ENCODE data around the gene NR4A1. TPM values are rescaled to one million over a fixed set of nuclear protein-coding genes. Genes with fewer than 3 reads are reported as not detected.

Gene NR4A1
- total RNA-seq, 1 donor from 2014 or later: 67.0 TPM

DNA sequence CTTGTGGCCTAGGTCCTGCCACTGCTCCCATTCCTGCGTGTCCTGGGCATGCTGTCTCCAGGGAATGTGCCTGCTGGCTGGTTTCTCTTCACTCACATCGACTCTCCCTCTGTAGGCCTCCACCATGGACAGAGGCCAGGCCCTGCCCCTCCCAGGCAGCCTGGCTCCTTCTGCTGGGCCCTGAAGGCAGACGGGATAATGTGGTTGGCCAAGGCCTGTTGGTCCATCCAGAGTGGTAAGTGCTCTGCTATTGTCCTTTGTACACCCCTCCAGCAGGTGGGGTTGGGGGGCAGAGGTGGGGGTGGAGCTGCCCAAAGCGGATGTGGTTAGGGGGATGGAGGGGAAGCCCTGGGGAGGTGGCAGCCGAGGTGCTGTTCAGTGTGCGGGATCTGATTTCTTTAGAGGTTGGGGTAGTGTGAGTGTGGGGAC is 9.5 kb upstream of the NR4A1 start:
- no peak for DNase-seq
- no peak for ATAC-seq
- Histone ChIP-seq H3K9me3 (no peaks in the 10 kb centered on the region), H3K27ac (no peak overlapping the region), H3K36me3 (no peaks in the 10 kb centered on the region), H3K4me1 (peaks cover 44% of the 10 kb centered on the region), H3K4me3 (no peak overlapping the region), H3K27me3 (no peaks in the 10 kb centered on the region)
- intact Hi-C loops (cut with DNase I): no loop called here
- TF ChIP-seq, protein P1, sequence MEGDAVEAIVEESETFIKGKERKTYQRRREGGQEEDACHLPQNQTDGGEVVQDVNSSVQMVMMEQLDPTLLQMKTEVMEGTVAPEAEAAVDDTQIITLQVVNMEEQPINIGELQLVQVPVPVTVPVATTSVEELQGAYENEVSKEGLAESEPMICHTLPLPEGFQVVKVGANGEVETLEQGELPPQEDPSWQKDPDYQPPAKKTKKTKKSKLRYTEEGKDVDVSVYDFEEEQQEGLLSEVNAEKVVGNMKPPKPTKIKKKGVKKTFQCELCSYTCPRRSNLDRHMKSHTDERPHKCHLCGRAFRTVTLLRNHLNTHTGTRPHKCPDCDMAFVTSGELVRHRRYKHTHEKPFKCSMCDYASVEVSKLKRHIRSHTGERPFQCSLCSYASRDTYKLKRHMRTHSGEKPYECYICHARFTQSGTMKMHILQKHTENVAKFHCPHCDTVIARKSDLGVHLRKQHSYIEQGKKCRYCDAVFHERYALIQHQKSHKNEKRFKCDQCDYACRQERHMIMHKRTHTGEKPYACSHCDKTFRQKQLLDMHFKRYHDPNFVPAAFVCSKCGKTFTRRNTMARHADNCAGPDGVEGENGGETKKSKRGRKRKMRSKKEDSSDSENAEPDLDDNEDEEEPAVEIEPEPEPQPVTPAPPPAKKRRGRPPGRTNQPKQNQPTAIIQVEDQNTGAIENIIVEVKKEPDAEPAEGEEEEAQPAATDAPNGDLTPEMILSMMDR (IDR thresholded peaks at IDR 0.05): no peak

DNA sequence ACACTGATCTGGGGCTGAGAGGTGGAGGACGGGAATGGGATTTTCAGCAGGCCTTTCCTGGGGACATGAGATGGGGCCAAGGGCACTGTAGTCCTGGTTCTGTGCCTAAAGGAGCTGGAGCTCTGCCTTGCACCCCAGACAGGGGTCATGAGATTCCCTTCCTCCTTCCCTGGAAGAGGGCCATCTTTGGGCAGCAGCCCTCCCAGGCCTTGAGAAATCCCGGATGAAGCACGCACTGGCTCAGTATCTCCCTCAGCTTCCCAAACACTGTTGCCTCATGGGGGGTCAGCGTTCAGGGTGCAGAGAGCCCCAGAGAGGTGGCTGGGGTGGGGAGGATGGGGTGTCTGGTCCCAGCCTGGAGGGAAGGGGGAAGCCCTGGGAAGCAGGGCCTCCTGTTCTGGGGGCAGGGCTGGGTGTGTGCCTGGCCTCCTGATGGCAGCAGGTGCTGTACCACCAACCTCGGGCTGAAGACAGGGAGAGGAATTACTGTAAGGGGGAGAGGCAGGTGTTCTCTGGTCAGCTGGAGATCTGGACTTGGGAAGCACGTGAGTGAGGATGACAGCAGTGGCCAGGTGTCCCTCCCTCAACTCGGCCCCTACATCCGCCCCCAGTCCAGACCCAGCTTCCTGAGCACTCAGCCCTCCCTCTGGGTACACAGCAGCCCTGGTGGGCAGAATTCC is 8.4 kb upstream of the NR4A1 start:
- TF ChIP-seq, protein P1 (IDR thresholded peaks at IDR 0.05): no peak
- no peaks in the 10 kb centered on the region for H3K36me3 ChIP-seq
- no peak for DNase-seq
- no peaks in the 10 kb centered on the region for H3K27me3 ChIP-seq
- H3K9me3 ChIP-seq: no peaks in the 10 kb centered on the region
- no peak for ATAC-seq
- no peak overlapping the region for H3K4me3 ChIP-seq
- intact Hi-C loops (cut with DNase I): no loop called here
- peaks cover 50% of the 10 kb centered on the region for H3K4me1 ChIP-seq
- H3K27ac ChIP-seq: peak overlapping the region; percentile 78

DNA sequence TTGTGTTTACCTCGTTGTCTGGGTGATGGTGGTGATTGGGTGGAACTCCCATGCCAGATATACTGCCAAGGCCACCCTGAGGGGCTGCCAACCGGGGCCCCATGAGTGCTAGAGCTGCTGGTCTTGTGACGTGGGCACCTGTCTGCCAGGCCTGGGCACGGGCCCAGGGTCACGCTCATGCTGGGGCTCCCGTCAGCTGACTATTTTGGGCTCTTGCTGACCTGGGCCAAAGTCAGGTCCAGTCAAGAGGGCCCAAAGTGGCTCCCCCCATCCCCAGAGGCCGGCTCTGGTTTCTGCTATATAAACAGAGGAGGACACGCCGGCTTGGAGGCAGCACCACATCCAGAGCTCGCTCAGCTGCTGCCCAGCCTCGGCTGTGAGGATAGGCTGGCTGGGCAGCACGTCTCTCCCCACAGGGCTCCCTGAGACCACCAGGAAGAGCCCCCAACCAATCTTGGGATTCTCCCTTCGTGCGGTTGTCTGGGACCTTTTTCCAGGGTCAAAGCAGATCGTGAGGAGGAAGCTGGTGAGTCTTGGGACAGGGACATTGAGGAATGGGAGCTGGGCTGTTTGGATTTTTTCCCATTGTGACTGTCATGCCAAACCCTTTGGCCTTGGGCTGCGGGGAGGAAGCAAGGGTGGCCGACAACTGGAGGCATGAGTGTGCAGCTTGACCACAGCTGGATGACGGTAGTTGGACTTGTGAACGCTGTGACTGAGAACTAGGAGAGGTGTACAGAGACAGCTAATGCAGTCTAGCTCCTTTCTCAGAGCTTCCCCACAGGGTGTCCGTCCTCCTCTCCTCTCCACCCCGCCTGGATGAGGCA is 7.6 kb upstream of the NR4A1 start:
- DNase-seq: no peak
- Histone ChIP-seq H3K36me3 (no peaks in the 10 kb centered on the region), H3K27ac (peak overlapping the region; percentile 78), H3K9me3 (no peaks in the 10 kb centered on the region), H3K4me3 (no peak overlapping the region), H3K4me1 (peaks cover 47% of the 10 kb centered on the region), H3K27me3 (no peaks in the 10 kb centered on the region)
- TF ChIP-seq, protein P1 (IDR thresholded peaks at IDR 0.05): no peak
- intact Hi-C loops (cut with DNase I): no loop called here
- no peak for ATAC-seq

DNA sequence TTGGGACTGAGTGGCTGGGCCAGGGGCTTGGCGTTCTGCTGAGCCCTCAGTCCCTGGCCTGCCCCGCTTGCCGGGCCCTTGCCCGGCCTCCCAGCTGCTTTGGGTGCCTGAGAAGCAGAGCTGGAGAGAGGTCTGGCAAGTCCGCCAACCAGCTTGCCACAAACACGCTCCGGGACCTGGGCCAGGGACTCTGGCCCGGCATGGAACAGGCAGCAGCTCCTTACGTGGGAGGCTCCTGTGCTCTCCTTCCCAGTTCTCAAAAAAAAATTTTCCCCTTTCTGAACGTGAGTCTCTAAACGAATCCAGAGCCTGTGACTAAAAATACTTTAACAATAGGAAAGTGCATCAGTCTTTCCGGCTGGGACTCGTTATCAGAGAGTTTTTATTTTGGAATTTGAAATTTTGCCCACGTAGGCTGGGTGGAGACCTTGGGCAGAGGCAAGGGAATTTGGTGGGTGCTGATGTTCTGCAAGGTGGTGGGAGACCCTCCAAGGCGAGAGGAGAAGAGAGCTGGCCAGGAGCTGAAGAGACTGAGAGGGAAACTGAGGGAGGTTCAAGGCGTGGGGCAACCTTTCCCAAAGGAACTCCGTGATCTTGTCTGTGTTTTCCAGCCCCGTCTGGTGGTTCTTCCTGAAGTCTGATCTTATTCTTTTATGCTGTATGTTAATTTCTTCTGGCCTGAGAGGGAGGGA is 6.8 kb upstream of the NR4A1 start:
- ATAC-seq: peak; percentile 59
- TF ChIP-seq, protein P1 (IDR thresholded peaks at IDR 0.05): no peak

DNA sequence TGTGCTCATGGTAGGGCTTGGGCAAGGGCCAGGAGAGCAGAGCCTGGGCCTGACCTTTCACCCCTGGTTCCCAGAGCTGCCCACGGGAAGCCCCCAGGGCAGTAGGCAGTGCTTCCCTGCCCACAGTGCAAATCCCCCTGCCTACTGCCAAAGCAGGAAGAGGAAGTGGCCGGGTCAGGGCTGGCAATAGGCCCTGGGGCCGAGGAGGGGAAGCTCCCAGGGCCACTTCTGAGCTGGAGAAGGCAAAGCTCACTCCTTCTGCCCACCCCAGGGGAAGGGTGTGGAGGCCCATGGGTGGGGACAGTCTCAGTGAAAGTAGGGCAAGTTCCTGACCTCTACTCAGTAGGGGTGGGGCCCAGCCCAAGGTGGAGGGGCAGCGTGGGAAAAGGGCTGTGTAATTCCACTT is 5.4 kb upstream of the NR4A1 start:
- peak; percentile 68 for ATAC-seq
- intact Hi-C loops (cut with DNase I): no loop called here
- peaks cover 56% of the 10 kb centered on the region for H3K4me1 ChIP-seq
- H3K27me3 ChIP-seq: no peaks in the 10 kb centered on the region
- TF ChIP-seq, protein P1 (IDR thresholded peaks at IDR 0.05): no peak
- no peaks in the 10 kb centered on the region for H3K9me3 ChIP-seq
- H3K27ac ChIP-seq: peak overlapping the region; percentile 78
- DNase-seq: peak; percentile 84
- H3K36me3 ChIP-seq: no peaks in the 10 kb centered on the region
- H3K4me3 ChIP-seq: no peak overlapping the region

More for the DNA sequence above, 6.8 kb upstream of the NR4A1 start:
- peak; percentile 84 for DNase-seq
- H3K4me3 ChIP-seq: no peak overlapping the region
- intact Hi-C loops (cut with DNase I): no loop called here
- H3K27me3 ChIP-seq: no peaks in the 10 kb centered on the region
- H3K27ac ChIP-seq: peak overlapping the region; percentile 78
- H3K4me1 ChIP-seq: peaks cover 45% of the 10 kb centered on the region
- no peaks in the 10 kb centered on the region for H3K36me3 ChIP-seq
- H3K9me3 ChIP-seq: no peaks in the 10 kb centered on the region
